Mucosa of descending colon (tissue), 3 donors: ENCODE results near the gene C1QTNF4. TPM values are rescaled to one million over a fixed set of nuclear protein-coding genes. Genes with fewer than 3 reads are reported as not detected.
A peak's percentile ranks its signal among the peaks of the same experiment; 100 is the strongest.

Experiments used
- ATAC-seq: fragments of 200-7000 bp; cut with Tn5 transposase; one replicate; pipeline ENCODE4 v1.9.1; 2020; ENCODE audit warnings: mild to moderate bottlenecking, moderate library complexity
- DNase-seq, 3 donors: peaks; one replicate each; pipeline ENCODE4 v3.0.0-alpha.2; 2020
- H3K36me3 ChIP-seq: fragments of 200-600 bp; one replicate; pipeline ENCODE4 v1.8.0; 2021; ENCODE audit warnings: low read depth, mild to moderate bottlenecking
- H3K4me1 ChIP-seq: fragments of 200-600 bp; one replicate; pipeline ENCODE4 v1.8.0; 2021; ENCODE audit warnings: low read depth, mild to moderate bottlenecking
- H3K4me3 ChIP-seq: fragments of 200-600 bp; one replicate; pipeline ENCODE4 v1.8.0; 2021; ENCODE audit warnings: mild to moderate bottlenecking
- H3K9me3 ChIP-seq: fragments of 200-600 bp; one replicate; pipeline ENCODE4 v1.8.0; 2021; ENCODE audit warnings: mild to moderate bottlenecking
- CTCF ChIP-seq: fragments of 200-600 bp; IDR thresholded peaks from one replicate; pipeline ENCODE4 v1.8.0; 2022; ENCODE audit warnings: antibody characterized with exemption, mild to moderate bottlenecking
- intact Hi-C, 2 donors: fragments of 100-400 bp; cut with DNase I in 1 of 2; cut with micrococcal nuclease in 1 of 2; formaldehyde crosslinking; loops; one replicate each; pipeline versions ENCODE4 v1.11.0 to v1.11.1; 2022; cut with DNase I, micrococcal nuclease
- total RNA-seq, 3 donors: library from RNA; stranded (reverse); fragmentation: NEBNext Ultra II Directional in 2 of 3; extraction: Animal tissue kit (Norgen Biotek cat#: 25700) in 2 of 3; gene quantifications; one replicate each; pipeline versions ENCODE4 v1.2.1 to v1.2.4, GENCODE V29; 2021 to 2023
- donor health status: DM: no; HTN: no; CAD: no; lungs with moderate emphysema.
- donor health status: DM: no; HTN: no; CAD: no.
- donor health status: DM: no; HTN: yes; CAD: no.

The C1QTNF4 gene
- total RNA-seq, 3 donors from 2014 or later, result 0.17 to 3.5 (median 0.34) TPM

DNA sequence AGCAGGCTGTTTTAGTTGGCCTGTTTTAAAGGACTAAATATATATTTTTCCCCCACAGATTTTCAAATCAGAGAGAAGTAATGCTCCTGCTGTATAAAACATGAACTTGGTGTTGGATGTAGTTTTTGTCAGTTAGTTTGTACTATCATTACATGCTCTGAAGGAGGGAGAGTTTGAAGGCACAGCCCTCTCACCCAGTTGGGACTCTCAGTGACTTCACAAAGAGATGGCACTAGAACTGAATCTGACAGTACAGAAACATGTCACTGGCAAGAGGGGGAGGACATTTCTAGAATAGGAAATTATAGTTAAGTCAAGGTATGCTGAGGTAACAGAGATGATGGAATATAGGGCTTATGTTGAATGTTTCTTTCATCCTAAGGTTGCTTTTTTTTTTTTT, 21.0 kb upstream of the C1QTNF4 start:
- ATAC-seq, result no peak
- no peaks in the 10 kb centered on the region for H3K4me1 ChIP-seq

GRCh38 chr11:47611348-47611794, 17.2 kb upstream of the C1QTNF4 start:
- no peak overlapping the region for H3K4me3 ChIP-seq
- intact Hi-C loops, result no loop called here
- no peaks in the 10 kb centered on the region for H3K36me3 ChIP-seq
- DNase-seq (no peak), ATAC-seq (peak; percentile 36)
- TF ChIP-seq CTCF, result no peak
- no peaks in the 10 kb centered on the region for H3K9me3 ChIP-seq
- no peaks in the 10 kb centered on the region for H3K4me1 ChIP-seq

More for the DNA sequence above, 21.0 kb upstream of the C1QTNF4 start:
- Histone ChIP-seq H3K9me3 (no peaks in the 10 kb centered on the region), H3K4me3 (no peak overlapping the region), H3K36me3 (no peaks in the 10 kb centered on the region)
- intact Hi-C loops, result no loop called here
- TF ChIP-seq CTCF, result no peak
- DNase-seq, result no peak

DNA sequence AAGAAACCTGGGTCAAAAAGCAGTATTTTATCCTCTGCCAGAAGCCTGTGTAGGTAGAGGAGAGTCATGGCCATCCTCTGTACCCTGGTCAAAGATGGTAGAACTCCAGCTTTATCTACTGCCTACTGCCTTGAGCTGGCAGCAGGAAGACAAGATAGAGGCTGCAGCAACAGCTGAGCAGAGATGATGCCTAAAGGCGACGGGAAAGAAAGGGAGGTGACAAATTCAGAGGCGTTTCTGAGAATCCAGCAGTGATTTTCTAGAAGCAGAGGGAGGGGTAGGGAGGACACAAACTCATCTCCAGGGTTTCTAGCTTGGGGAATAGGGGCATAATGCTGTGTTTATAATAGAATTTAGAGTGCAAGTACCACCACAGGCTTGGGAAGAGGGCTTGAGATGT, 15.5 kb upstream of the C1QTNF4 start:
- Histone ChIP-seq H3K4me1 (no peaks in the 10 kb centered on the region), H3K4me3 (no peak overlapping the region), H3K36me3 (no peaks in the 10 kb centered on the region), H3K9me3 (no peaks in the 10 kb centered on the region)
- intact Hi-C loops, result no loop called here
- ATAC-seq (no peak), DNase-seq (no peak)
- TF ChIP-seq CTCF, result no peak

- no peak for ATAC-seq
- H3K36me3 ChIP-seq, result no peaks in the 10 kb centered on the region
- H3K9me3 ChIP-seq, result no peaks in the 10 kb centered on the region
- no peak for DNase-seq
- H3K4me1 ChIP-seq, result no peaks in the 10 kb centered on the region
- intact Hi-C loops, result no loop called here
- no peak for TF ChIP-seq CTCF
- no peak overlapping the region for H3K4me3 ChIP-seq
Measured at GRCh38 chr11:47607380-47607779, 13.2 kb upstream of the C1QTNF4 start.

DNA sequence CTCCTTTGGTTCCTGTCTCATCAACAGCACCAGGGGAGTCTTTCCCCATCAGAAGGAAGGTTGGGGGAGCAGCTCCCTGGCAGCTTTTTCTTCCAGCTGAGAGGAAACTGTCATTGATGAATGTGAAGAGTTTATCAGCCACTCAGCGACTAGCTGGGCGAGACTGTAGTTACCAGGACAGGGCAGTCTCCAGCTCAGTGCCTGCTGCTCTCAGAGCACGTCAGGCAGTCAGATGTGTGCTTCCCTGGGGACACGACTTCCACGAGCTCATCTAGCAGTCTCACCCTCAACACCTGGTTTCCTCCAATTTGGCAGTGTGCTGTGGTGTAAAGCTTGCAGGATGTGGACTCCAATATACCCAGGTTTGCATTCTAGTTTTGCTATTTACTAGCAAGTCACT, 12.5 kb upstream of the C1QTNF4 start:
- intact Hi-C loops, result no loop called here
- H3K4me1 ChIP-seq, result no peaks in the 10 kb centered on the region

More for the DNA sequence above, 12.5 kb upstream of the C1QTNF4 start:
- ATAC-seq, result no peak
- H3K9me3 ChIP-seq, result no peaks in the 10 kb centered on the region
- no peak for DNase-seq
- no peaks in the 10 kb centered on the region for H3K36me3 ChIP-seq
- TF ChIP-seq CTCF, result no peak
- no peak overlapping the region for H3K4me3 ChIP-seq
